ENCODE data around the gene ZNF678.
"Not testable (repeated sequence)": the region's sequence is repeated elsewhere in the genome, so short reads cannot be mapped to it uniquely, and the experiment has no call there.

Gene ZNF678

GRCh38 chr1:227556288-227556687 is 7.1 kb upstream of the ZNF678 start:
- no peak for DNase-seq

- DNase-seq = no peak
These were observed 5.2 kb upstream of the ZNF678 start for GRCh38 chr1:227557962-227558725.

DNA sequence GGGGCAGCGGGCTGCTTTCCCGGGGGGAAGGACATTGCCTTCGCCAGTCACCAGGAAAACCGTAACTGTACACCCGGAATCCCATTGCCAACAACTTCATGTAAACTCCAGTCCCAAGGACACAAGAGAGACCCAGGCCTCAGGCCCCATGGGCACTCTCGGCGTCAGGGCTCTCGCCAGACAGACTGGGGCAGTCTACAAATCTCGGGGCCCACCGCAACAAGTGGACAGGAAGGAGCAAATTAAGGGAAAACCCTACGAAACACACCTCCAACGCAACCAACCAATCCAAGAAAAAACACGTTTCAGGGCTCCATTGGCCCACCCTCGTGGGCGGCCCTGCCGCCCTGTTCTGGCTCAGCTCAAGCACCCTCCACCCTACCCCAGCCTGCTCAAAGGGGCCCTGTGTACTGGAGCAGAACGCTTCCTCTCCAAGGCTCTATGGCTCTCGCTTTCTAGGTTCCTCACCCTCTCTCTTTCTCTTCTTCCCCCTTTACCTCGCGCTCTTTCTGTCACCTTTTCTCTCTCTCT is 4.6 kb upstream of the ZNF678 start:
- no peak for DNase-seq

DNA sequence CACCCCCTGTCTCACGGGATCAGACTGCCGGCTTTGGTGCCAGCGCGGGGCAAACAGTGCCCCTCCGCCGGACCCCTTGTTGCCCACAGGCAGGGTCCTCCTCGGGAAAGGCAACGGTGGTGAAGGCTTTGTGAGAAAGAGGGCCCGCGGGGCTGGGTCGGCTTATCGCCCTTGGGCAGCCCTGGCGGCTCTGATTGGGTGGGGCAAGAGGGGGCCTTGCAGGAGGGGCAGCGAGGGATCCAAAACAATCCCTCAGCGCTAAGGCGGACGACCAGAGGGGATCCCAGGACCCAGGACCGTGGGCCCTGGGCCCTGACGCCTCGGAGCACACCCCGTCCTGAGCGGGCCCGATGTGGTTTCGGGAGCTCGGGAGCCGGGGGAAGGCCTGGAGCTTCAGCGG is 3.9 kb upstream of the ZNF678 start:
- DNase-seq = no peak

DNA sequence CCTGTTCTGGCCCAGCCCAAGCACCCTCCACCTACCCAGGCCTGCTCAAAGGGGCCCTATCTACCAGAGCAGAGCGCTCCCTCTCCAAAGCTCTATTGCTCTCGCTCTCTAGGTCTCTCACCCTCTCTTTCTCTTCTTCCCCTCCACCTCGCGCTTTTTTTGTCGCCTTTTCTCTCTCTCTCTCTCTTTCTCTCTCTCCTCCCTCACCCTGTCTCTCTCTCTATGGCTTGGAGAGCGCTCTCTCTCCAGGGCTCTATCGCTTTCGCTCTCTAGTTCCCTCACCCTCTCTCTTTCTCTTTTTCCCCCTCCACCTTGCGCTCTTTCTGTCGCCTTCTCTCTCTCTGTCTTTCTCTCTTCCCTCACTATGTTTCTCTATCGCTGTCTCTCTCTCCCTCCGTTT is 3.4 kb upstream of the ZNF678 start:
- DNase-seq = no peak

- DNase-seq = no peak
These were observed 2.8 kb upstream of the ZNF678 start for GRCh38 chr1:227560393-227561173.

- DNase-seq = no peak
These were observed 2.0 kb upstream of the ZNF678 start for GRCh38 chr1:227561241-227561907.

DNA sequence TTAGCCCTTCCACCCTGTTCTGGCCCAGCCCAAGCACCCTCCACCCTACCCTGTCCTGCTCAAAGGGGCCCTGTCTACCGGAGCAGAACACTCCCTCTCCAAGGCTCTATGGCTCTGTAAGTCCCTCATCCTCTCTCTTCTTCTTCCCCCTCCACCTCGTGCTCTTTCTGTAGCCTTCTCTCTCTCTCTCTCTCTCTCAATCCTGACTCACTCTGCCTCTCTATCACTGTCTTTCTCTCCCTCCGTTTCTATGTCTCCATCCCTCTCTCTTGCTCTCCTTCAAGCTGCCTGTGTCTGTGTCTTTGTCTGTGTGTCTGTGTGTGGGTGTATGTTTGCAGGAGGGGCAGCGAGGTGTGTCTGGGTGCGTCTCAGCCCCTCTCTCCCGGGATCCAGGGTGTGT is 1.3 kb upstream of the ZNF678 start:
- no peak for DNase-seq

DNA sequence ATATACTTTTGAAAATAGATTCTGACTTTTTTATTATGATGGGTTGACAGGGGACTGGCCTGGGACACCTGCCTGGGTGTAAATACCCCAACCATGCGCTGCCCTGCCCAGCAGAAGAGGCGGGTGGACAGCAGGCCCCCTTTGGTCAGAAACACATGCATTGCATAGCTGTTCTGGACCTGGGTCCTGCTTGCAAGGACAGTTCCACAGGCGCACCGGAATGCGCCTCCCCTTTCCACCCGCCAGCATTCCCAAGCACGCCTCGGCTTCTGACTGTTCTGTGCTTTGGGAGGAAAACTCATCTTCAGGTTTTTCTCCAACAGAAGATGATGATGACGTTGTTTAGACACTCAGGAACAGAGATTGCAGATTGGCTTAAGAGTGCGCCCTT is 428 bp upstream of the ZNF678 start:
- no peak for DNase-seq

GRCh38 chr1:227567256-227567655 is 3.9 kb downstream of the ZNF678 start:
- DNase-seq = no peak

GRCh38 chr1:227568593-227568992 is 5.2 kb downstream of the ZNF678 start:
- DNase-seq = no peak

GRCh38 chr1:227572752-227573151 is 9.4 kb downstream of the ZNF678 start:
- DNase-seq = no peak

- DNase-seq = no peak
These were observed 11.6 kb downstream of the ZNF678 start for GRCh38 chr1:227574926-227575325.

- DNase-seq = no peak
These were observed 12.8 kb downstream of the ZNF678 start for GRCh38 chr1:227576189-227576588.

- DNase-seq = no peak
These were observed 14.1 kb downstream of the ZNF678 start for GRCh38 chr1:227577500-227577899.

DNA sequence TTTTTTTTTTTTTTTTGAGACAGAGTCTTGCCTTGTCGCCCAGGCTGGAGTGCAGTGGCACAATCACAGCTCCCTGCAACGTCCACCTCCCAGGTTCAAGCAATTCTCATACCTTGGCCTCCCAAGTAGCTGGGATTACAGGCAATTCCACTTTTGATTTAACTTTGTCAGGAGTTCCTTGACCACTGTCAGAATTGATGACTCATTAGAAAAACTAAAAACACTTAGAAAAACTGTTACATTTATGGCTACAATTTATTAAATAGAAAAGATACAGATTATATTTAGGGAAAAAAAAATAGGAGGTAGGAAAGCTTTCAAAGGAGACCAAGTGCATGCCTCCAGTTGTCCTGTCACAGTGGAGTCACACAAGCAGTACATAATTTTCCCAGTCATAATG is 20.0 kb downstream of the ZNF678 start:
- DNase-seq = no peak

DNA sequence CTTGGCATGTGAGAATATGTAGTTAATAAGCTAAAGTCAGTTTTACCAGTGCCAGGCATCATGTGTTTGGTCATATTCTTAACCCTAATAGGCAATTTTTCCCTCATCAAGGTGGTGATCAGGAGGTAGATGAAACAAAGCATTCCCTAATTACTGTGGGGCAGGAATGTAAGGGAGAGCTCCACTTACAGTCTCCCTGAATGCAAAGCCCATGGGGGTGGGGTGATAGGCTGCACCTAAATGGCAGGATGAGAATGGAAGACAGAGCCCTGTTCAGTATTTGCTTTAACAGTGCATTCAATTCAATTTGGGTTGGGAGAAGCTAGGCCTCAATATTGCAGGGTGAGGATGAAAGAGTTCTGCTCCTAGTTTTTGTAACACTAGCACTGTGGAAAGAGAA is 23.4 kb downstream of the ZNF678 start:
- no peak for DNase-seq

DNA sequence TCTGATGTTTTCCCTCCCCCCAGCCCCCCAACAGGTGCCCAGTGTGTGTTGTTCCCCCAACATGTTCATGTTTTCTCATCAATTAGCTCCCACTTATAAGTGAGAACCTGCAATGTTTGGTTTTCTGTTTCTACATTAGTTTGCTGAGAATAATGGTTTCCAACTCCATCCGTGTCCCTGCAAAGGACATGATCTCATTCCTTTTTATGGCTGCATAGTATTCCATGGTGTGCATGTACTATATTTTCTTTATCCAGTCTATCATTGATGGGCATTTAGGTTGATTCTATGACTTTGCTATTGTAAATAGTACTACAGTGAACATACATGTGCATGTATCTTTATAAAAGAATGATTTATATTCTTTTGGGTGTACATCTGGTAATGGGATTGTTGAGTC is 24.6 kb downstream of the ZNF678 start:
- DNase-seq = no peak

DNA sequence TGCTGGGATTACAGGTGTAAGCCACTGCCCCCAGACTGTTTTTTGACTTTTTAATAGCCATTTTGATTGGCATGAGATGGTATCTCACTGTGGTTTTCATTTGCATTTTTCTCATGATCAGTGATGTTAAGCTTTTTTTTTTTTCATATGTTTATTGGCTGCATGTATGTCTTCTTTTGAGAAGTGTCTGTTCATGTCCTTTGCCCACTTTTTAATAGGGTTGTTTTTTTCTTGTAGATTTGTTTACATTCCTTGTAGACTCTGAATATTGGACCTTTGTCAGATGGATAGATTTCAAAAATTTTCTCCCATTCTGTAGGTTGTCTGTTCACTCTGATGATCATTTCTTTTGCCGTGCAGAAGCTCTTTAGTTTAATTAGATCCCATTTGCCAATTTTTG is 25.4 kb downstream of the ZNF678 start:
- DNase-seq = not testable (repeated sequence)

- DNase-seq = not testable (repeated sequence)
These were observed 26.4 kb downstream of the ZNF678 start for GRCh38 chr1:227589777-227590176.

DNA sequence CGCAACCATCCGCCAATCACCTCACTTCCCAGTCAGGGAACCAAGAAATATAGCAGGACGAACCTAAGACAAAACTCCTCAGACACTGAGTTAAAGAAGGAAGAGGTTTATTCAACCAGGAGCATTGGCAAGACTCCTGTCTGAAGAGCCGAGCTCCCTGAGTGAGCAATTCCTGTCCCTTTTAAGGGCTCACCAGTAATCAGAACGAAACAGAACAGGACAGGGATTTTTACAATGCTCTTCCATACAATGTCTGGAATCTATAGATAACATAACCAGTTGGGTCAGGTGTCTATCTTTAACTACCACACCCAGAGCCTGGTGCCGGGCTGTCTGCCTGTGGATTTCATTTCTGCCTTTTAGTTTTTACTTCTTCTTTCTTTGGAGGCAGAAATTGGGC is 32.9 kb downstream of the ZNF678 start:
- not testable (repeated sequence) for DNase-seq

GRCh38 chr1:227603327-227603726 is 40.0 kb downstream of the ZNF678 start:
- no peak for DNase-seq

DNA sequence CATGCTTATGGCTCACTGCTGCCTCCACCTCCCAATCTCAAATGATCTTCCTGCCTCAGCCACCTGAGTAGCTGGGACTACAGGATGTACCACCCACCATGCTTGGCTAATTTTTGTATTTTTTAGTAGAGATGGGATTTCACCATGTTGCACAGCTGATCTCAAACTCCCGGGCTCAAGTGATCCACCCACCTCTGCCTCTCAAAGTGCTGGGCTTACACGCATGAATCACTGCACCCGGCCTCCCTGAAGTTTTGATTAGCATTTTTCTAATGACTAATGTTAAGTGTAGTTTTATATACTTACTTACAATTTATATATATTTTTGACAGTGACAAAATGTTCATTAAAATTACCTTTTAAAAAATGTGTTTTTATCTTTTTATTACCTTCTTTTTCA is 41.1 kb downstream of the ZNF678 start:
- DNase-seq = no peak

GRCh38 chr1:227606271-227606670 is 42.9 kb downstream of the ZNF678 start:
- not testable (repeated sequence) for DNase-seq

Measured in DMS 273 treated with DMSO at 0.1 percent for 48 hours (cell line).